ENCODE measurements around the gene RADIL.
"Not testable (repeated sequence)": the region's sequence is repeated elsewhere in the genome, so short reads cannot be mapped to it uniquely, and the experiment has no call there.

RADIL gene

DNA sequence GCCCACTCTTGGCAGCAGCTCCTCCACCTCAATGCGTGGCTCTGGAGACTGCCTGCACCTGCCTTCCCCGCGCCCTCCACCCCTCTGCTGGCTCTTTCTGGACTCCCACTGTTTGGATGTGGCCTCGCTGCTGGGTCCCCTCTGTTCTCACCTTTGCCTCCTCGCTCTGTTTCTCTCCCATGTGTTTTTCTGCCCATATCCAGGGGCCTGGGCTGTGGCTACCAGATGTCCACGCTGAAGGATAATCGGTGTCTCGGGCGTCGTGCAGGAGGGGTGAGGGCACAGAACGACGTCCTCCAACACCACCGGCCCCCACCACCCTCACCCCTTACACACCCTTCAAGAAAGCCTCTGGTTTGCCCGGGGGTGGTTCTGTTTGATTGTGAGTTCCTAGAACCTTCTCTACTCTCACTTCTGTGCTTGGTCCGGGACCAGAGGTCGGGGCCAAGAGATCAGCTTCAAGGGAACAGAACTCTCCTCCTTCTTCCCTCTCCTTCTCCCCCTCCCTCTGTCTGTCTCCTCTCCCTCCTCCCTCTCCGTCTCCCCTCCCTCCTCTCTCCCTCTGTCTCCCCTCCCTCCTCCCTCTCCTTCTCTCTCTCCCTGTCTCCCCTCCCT is 76.4 kb downstream of the RADIL start:
- TF ChIP-seq, protein P1, sequence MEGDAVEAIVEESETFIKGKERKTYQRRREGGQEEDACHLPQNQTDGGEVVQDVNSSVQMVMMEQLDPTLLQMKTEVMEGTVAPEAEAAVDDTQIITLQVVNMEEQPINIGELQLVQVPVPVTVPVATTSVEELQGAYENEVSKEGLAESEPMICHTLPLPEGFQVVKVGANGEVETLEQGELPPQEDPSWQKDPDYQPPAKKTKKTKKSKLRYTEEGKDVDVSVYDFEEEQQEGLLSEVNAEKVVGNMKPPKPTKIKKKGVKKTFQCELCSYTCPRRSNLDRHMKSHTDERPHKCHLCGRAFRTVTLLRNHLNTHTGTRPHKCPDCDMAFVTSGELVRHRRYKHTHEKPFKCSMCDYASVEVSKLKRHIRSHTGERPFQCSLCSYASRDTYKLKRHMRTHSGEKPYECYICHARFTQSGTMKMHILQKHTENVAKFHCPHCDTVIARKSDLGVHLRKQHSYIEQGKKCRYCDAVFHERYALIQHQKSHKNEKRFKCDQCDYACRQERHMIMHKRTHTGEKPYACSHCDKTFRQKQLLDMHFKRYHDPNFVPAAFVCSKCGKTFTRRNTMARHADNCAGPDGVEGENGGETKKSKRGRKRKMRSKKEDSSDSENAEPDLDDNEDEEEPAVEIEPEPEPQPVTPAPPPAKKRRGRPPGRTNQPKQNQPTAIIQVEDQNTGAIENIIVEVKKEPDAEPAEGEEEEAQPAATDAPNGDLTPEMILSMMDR (IDR thresholded peaks at IDR 0.05; ENCODE audit: control extremely low read depth, extremely low read depth, low read depth, missing control alignments): no peak
- ChIA-PET POLR2A (no interaction called here), CTCF (interaction anchor here (0.8 kb wide), 1 partner anchor 9 kb away, joined by 3 read pairs; no protein-coding TSS in a partner anchor)
- no peak for DNase-seq (ENCODE audit: extremely low spot score)

- ChIA-PET CTCF (interaction anchor here (1.5 kb wide), 1 partner anchor 9 kb away, joined by 5 read pairs; no protein-coding TSS in a partner anchor), POLR2A (no interaction called here)
- DNase-seq (ENCODE audit: extremely low spot score): no peak
- TF ChIP-seq, protein P1 (IDR thresholded peaks at IDR 0.05; ENCODE audit: control extremely low read depth, extremely low read depth, low read depth, missing control alignments): no peak
Observed at GRCh38 chr7:4805984-4806300, 77.6 kb downstream of the RADIL start.

- TF ChIP-seq, protein P1 (IDR thresholded peaks at IDR 0.05; ENCODE audit: control extremely low read depth, extremely low read depth, low read depth, missing control alignments): no peak
- ChIA-PET CTCF (interaction anchor here (1.5 kb wide), 1 partner anchor 8 kb away, joined by 5 read pairs; no protein-coding TSS in a partner anchor), POLR2A (no interaction called here)
- no peak for DNase-seq (ENCODE audit: extremely low spot score)
Observed at GRCh38 chr7:4805110-4805983, 78.2 kb downstream of the RADIL start.

DNA sequence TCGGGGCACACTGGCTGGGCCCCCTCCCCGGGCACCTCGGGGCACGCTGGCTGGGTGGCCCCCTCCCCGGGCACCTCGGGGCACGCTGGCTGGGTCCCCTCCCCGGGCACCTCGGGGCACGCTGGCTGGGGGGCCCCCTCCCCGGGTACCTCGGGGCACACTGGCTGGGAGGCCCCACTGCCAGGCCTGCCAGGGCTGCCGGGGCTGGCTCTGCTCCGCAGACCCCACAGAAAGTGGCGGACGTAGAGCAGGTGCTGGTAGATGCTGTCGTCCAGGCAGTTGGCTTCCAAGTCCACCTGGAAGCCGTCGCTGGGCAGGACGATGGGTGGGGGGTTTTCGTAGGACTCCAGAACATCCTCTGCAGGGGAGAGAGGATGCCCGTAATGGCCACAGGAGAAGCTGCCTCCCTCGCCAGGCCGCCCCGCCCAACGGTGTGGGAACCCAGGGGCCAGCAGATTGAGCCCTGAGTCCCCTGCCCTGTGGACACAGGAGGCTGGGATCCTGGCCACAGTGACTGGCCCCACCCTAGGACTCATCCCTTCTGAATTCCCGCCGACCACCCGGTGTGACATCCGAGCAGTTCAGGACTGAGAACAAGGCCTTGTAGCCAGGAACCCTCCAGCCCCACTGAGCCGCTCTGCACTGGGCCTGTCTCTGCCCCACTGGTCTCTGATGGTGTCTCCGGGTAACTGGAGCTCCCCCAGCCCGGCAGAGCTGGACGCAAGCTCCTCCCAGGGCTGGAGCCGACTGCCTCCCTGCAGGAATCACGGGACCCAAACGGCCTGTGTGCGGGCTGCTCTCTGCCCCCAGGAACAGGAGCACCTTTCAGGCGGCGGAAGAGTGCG is 79.9 kb downstream of the RADIL start:
- POLR2A ChIA-PET: no interaction called here
- CTCF ChIA-PET: no interaction called here
- no peak for DNase-seq (ENCODE audit: extremely low spot score)
- TF ChIP-seq, protein P1 (IDR thresholded peaks at IDR 0.05; ENCODE audit: control extremely low read depth, extremely low read depth, low read depth, missing control alignments): no peak

GRCh38 chr7:4802577-4802976 is 80.9 kb downstream of the RADIL start:
- CTCF ChIA-PET; DNase-seq (ENCODE audit: extremely low spot score); POLR2A ChIA-PET: not testable (repeated sequence)

- POLR2A ChIA-PET: no interaction called here
- CTCF ChIA-PET: no interaction called here
- no peak for DNase-seq (ENCODE audit: extremely low spot score)
- TF ChIP-seq, protein P1 (IDR thresholded peaks at IDR 0.05; ENCODE audit: control extremely low read depth, extremely low read depth, low read depth, missing control alignments): no peak
Observed at GRCh38 chr7:4801839-4802231, 81.7 kb downstream of the RADIL start.

Measured in GM10248 (cell line).